Measurements from ENCODE around the gene SESN1. TPM values are rescaled to one million over a fixed set of nuclear protein-coding genes. Genes with fewer than 3 reads are reported as not detected.
"Not testable (repeated sequence)": the region's sequence is repeated elsewhere in the genome, so short reads cannot be mapped to it uniquely, and the experiment has no call there.

SESN1 gene
- total RNA-seq, 4 donors from 2014 or later = 22.8 to 87.5 (median 43.4) TPM

- TF ChIP-seq POLR2A (IDR thresholded peaks at IDR 0.05) = no peak
- no peak for TF ChIP-seq CTCF (IDR thresholded peaks at IDR 0.05)
- Histone ChIP-seq H3K4me3 (no peak overlapping the region), H3K4me1 (no peaks in the 10 kb centered on the region), H3K27ac (no peak overlapping the region), H3K9me3 (no peaks in the 10 kb centered on the region), H3K27me3 (no peaks in the 10 kb centered on the region), H3K36me3 (peaks cover 0 to 69% (median 0%) of the 10 kb centered on the region in 3 donors)
- no peak for DNase-seq
Measured at GRCh38 chr6:108988296-108988695, 106.3 kb downstream of the SESN1 start.

GRCh38 chr6:108987156-108987555, 107.5 kb downstream of the SESN1 start:
- H3K4me3 ChIP-seq = no peak overlapping the region
- TF ChIP-seq CTCF (IDR thresholded peaks at IDR 0.05) = no peak
- no peak for TF ChIP-seq POLR2A (IDR thresholded peaks at IDR 0.05)
- H3K4me1 ChIP-seq = no peaks in the 10 kb centered on the region
- H3K9me3 ChIP-seq = no peaks in the 10 kb centered on the region
- DNase-seq = no peak
- H3K27me3 ChIP-seq = no peaks in the 10 kb centered on the region
- H3K36me3 ChIP-seq = peaks cover 0 to 58% (median 0%) of the 10 kb centered on the region in 3 donors
- H3K27ac ChIP-seq = no peak overlapping the region

- no peak overlapping the region for H3K27ac ChIP-seq
- TF ChIP-seq POLR2A (IDR thresholded peaks at IDR 0.05) = no peak
- TF ChIP-seq CTCF (IDR thresholded peaks at IDR 0.05) = no peak
Measured at GRCh38 chr6:108985301-108985700, 109.3 kb downstream of the SESN1 start.

GRCh38 chr6:108983151-108983550, 111.5 kb downstream of the SESN1 start:
- no peak overlapping the region for H3K27ac ChIP-seq
- no peak for DNase-seq
- H3K4me3 ChIP-seq = no peak overlapping the region
- H3K36me3 ChIP-seq = peaks cover 0 to 19% (median 0%) of the 10 kb centered on the region in 3 donors
- TF ChIP-seq CTCF (IDR thresholded peaks at IDR 0.05) (no peak), POLR2A (IDR thresholded peaks at IDR 0.05) (no peak)
- no peaks in the 10 kb centered on the region for H3K27me3 ChIP-seq
- H3K9me3 ChIP-seq = no peaks in the 10 kb centered on the region
- H3K4me1 ChIP-seq = no peaks in the 10 kb centered on the region

More at GRCh38 chr6:108985301-108985700, 109.3 kb downstream of the SESN1 start:
- H3K4me1 ChIP-seq = no peaks in the 10 kb centered on the region
- H3K27me3 ChIP-seq = no peaks in the 10 kb centered on the region
- peaks cover 0 to 39% (median 0%) of the 10 kb centered on the region in 3 donors for H3K36me3 ChIP-seq
- DNase-seq = no peak
- H3K4me3 ChIP-seq = no peak overlapping the region
- no peaks in the 10 kb centered on the region for H3K9me3 ChIP-seq

- H3K4me1 ChIP-seq = no peaks in the 10 kb centered on the region
- TF ChIP-seq POLR2A (IDR thresholded peaks at IDR 0.05) (no peak), CTCF (IDR thresholded peaks at IDR 0.05) (no peak)
Measured at GRCh38 chr6:108982154-108983113, 112.2 kb downstream of the SESN1 start.

GRCh38 chr6:108978638-108979037, 116.0 kb downstream of the SESN1 start:
- H3K4me1 ChIP-seq, H3K27me3 ChIP-seq, DNase-seq, H3K4me3 ChIP-seq, H3K9me3 ChIP-seq, H3K27ac ChIP-seq, H3K36me3 ChIP-seq: not testable (repeated sequence)

More at GRCh38 chr6:108982154-108983113, 112.2 kb downstream of the SESN1 start:
- Histone ChIP-seq H3K36me3 (peaks cover 0 to 15% (median 0%) of the 10 kb centered on the region in 3 donors), H3K27me3 (no peaks in the 10 kb centered on the region), H3K27ac (no peak overlapping the region), H3K4me3 (no peak overlapping the region), H3K9me3 (no peaks in the 10 kb centered on the region)
- DNase-seq = no peak

Measured in Peyer's patch (tissue), 4 donors.